SU-DHL-6 (cell line): ENCODE measurements around the gene GPR55.

Experiments
- EZH2phosphoT487 ChIP-seq: fragments of 200-600 bp; sonication (generic), shearing (Covaris generic); conservative IDR thresholded peaks from 2 replicates; pipeline ENCODE4 v1.6.1; 2018; ENCODE audit warnings: mild to moderate bottlenecking, antibody characterized with exemption, low read length, moderate library complexity, mixed read lengths
- TF ChIP-seq, protein P1 (sequence below): fragments of 200-600 bp; sonication (generic); IDR thresholded peaks from one replicate; pipeline ENCODE4 v1.5.1; 2017; ENCODE audit warnings: antibody characterized with exemption, mild to moderate bottlenecking, low read length, moderate library complexity; ENCODE audit not compliant: insufficient read depth, poor library complexity, severe bottlenecking

DNA sequence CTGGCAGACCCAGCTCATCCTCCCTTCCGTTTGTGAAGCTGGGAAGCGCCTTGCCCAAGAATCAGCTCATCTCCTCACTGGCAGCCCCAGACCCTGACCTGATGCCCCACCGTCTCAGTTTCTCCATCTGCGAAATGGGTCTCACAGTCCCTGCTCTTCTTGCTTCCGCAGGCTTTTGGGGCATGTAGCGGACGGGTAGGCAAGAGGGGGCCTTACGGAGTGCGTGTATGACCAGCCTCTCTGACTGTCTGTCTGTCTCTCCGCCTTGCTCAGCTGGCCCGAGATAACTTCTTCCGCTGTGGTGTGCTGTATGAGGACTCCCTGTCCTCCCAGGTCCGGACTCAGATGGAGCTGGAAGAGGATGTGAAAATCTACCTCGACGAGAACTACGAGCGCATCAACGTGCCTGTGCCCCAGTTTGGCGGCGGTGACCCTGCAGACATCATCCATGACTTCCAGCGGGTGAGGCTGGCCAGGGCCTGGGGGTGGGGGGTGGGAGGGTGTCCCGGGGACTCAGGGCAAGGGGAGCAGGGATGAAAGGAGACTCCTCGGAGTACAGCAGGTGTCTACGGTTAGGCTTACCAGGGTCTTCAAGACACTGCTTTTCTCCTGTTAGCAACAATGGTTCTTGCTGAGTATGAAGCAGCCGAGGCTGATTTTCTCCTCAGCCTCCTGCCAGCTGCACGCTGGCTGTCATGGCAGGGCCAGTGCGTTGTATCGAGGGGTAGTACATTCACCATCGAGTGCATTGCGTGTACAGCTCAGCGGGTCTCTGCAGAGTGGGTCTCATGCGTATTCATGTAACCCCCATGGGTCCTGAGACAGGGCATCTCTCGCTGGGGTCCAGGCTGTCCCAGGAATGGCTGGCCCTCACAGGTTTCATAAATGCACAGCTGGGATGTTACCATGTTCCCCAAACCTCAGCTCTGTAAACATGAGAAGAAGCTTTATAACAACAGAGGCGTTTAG, 49.4 kb downstream of the GPR55 start:
- TF ChIP-seq, protein P1, sequence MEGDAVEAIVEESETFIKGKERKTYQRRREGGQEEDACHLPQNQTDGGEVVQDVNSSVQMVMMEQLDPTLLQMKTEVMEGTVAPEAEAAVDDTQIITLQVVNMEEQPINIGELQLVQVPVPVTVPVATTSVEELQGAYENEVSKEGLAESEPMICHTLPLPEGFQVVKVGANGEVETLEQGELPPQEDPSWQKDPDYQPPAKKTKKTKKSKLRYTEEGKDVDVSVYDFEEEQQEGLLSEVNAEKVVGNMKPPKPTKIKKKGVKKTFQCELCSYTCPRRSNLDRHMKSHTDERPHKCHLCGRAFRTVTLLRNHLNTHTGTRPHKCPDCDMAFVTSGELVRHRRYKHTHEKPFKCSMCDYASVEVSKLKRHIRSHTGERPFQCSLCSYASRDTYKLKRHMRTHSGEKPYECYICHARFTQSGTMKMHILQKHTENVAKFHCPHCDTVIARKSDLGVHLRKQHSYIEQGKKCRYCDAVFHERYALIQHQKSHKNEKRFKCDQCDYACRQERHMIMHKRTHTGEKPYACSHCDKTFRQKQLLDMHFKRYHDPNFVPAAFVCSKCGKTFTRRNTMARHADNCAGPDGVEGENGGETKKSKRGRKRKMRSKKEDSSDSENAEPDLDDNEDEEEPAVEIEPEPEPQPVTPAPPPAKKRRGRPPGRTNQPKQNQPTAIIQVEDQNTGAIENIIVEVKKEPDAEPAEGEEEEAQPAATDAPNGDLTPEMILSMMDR = no peak
- TF ChIP-seq EZH2phosphoT487 = no peak
